ENCODE measurements around the gene GRIA1.

DNA sequence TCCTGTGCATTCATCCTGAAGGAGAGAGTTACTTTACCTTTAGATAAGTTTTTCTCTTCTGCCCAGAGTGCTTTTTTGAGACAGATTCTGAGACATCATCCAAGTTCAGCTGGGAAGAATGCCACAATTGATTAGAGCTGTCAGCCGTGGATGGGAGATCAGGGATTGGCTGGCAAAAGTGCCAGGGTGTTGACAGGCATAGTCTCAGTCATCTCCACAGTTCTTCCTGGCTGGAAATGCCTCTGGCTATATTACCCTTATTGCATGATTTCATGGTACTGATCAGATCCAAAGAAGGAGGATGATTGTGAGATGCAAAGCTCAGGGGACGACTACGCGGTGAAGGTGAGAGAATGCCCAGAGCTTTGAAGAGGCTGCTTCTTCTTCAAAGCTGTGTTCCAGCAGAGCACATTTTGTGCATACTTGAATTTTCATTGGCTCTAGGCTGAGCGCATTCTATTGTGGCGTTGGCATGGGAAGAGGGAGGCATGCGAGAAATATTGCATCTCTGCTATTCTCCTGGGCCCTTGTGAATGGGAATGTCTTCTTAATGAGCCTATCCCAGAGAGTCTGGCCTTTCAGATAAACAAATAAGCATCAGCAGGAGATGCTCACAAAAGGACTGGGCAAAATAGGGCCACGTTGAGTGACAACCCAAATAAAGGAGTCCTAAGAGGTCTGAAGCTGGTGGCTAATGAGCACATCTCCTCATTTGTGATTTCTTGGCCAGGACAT is 82.1 kb downstream of the GRIA1 start:
- TF ChIP-seq SP1 (CRISPR knock-in tag; conservative IDR thresholded peaks at IDR 0.05) (no peak), CREB1 (CRISPR knock-in tag; IDR thresholded peaks at IDR 0.05) (no peak), ETV6 (CRISPR knock-in tag; IDR thresholded peaks at IDR 0.05) (no peak), JUN (CRISPR knock-in tag; IDR thresholded peaks at IDR 0.05) (no peak), IRF2 (CRISPR knock-in tag; IDR thresholded peaks at IDR 0.05; ENCODE audit: borderline replicate concordance, low read depth) (no peak), ZBTB21 (CRISPR knock-in tag; IDR thresholded peaks at IDR 0.05; ENCODE audit: borderline replicate concordance) (no peak), ELF4 (CRISPR knock-in tag; IDR thresholded peaks at IDR 0.05; ENCODE audit: low read depth) (no peak)
- TF ChIP-seq, protein P1, sequence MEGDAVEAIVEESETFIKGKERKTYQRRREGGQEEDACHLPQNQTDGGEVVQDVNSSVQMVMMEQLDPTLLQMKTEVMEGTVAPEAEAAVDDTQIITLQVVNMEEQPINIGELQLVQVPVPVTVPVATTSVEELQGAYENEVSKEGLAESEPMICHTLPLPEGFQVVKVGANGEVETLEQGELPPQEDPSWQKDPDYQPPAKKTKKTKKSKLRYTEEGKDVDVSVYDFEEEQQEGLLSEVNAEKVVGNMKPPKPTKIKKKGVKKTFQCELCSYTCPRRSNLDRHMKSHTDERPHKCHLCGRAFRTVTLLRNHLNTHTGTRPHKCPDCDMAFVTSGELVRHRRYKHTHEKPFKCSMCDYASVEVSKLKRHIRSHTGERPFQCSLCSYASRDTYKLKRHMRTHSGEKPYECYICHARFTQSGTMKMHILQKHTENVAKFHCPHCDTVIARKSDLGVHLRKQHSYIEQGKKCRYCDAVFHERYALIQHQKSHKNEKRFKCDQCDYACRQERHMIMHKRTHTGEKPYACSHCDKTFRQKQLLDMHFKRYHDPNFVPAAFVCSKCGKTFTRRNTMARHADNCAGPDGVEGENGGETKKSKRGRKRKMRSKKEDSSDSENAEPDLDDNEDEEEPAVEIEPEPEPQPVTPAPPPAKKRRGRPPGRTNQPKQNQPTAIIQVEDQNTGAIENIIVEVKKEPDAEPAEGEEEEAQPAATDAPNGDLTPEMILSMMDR (IDR thresholded peaks at IDR 0.05): no peak
- TF ChIP-seq, protein P2, sequence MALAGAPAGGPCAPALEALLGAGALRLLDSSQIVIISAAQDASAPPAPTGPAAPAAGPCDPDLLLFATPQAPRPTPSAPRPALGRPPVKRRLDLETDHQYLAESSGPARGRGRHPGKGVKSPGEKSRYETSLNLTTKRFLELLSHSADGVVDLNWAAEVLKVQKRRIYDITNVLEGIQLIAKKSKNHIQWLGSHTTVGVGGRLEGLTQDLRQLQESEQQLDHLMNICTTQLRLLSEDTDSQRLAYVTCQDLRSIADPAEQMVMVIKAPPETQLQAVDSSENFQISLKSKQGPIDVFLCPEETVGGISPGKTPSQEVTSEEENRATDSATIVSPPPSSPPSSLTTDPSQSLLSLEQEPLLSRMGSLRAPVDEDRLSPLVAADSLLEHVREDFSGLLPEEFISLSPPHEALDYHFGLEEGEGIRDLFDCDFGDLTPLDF (CRISPR knock-in tag; IDR thresholded peaks at IDR 0.05): no peak
- TF ChIP-seq, protein P3, sequence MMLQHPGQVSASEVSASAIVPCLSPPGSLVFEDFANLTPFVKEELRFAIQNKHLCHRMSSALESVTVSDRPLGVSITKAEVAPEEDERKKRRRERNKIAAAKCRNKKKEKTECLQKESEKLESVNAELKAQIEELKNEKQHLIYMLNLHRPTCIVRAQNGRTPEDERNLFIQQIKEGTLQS (CRISPR knock-in tag; conservative IDR thresholded peaks at IDR 0.05): no peak
- TF ChIP-seq, protein P4, sequence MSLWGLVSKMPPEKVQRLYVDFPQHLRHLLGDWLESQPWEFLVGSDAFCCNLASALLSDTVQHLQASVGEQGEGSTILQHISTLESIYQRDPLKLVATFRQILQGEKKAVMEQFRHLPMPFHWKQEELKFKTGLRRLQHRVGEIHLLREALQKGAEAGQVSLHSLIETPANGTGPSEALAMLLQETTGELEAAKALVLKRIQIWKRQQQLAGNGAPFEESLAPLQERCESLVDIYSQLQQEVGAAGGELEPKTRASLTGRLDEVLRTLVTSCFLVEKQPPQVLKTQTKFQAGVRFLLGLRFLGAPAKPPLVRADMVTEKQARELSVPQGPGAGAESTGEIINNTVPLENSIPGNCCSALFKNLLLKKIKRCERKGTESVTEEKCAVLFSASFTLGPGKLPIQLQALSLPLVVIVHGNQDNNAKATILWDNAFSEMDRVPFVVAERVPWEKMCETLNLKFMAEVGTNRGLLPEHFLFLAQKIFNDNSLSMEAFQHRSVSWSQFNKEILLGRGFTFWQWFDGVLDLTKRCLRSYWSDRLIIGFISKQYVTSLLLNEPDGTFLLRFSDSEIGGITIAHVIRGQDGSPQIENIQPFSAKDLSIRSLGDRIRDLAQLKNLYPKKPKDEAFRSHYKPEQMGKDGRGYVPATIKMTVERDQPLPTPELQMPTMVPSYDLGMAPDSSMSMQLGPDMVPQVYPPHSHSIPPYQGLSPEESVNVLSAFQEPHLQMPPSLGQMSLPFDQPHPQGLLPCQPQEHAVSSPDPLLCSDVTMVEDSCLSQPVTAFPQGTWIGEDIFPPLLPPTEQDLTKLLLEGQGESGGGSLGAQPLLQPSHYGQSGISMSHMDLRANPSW (CRISPR knock-in tag; conservative IDR thresholded peaks at IDR 0.05; ENCODE audit: low read depth): no peak
- TF ChIP-seq, protein P5, sequence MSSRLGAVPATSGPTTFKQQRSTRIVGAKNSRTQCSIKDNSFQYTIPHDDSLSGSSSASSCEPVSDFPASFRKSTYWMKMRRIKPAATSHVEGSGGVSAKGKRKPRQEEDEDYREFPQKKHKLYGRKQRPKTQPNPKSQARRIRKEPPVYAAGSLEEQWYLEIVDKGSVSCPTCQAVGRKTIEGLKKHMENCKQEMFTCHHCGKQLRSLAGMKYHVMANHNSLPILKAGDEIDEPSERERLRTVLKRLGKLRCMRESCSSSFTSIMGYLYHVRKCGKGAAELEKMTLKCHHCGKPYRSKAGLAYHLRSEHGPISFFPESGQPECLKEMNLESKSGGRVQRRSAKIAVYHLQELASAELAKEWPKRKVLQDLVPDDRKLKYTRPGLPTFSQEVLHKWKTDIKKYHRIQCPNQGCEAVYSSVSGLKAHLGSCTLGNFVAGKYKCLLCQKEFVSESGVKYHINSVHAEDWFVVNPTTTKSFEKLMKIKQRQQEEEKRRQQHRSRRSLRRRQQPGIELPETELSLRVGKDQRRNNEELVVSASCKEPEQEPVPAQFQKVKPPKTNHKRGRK (CRISPR knock-in tag; IDR thresholded peaks at IDR 0.05; ENCODE audit: borderline replicate concordance): no peak

All from WTC11 (cell line).